ENCODE measurements around the gene LSM11.
A peak's percentile ranks its signal among the peaks of the same experiment; 100 is the strongest.
"Not testable (repeated sequence)": the region's sequence is repeated elsewhere in the genome, so short reads cannot be mapped to it uniquely, and the experiment has no call there.

LSM11 gene

DNA sequence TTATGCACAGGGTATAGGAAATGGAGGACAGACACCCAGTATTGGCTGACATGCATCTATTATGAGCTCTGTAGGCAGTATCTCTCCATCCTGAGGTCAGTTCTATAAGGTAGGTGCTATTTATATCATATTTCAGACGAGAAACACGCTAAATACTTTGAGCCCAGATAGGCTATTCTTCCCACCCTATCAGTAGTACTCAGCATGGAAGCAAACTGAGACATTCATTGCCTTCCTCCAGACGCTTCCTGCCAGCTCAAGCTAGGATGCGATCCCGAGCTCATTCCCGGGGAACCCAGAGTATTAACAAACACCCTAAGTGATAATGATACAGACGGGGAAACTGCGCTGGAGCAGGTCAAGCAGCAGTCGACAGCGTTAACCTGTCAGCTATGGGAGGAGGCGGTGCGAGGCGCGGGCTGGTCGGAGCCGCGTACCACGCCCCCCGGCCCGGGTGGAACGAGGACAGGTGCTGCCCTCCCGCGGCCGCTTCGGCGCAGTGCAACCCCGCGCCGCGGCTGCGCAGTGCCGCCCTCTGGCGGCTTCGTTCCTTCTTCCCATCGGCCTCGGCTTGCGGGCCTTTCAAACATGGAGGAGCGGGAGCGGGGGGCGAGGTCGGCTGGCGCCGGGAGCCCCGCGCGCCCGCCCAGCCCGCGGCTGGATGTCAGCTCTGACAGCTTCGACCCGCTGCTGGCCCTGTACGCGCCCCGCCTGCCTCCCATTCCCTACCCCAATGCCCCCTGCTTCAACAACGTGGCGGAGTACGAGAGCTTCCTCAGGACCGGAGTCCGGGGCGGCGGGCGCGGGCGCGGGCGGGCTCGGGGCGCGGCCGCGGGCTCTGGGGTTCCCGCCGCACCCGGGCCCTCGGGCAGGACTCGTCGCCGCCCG is at the start of gene LSM11:
LSM11 (plus strand) TSS at position 550 of the 888 bp plus-strand sequence; CDS start at position 589, 39 bp downstream.
- DNase-seq: peak; percentile 69

DNA sequence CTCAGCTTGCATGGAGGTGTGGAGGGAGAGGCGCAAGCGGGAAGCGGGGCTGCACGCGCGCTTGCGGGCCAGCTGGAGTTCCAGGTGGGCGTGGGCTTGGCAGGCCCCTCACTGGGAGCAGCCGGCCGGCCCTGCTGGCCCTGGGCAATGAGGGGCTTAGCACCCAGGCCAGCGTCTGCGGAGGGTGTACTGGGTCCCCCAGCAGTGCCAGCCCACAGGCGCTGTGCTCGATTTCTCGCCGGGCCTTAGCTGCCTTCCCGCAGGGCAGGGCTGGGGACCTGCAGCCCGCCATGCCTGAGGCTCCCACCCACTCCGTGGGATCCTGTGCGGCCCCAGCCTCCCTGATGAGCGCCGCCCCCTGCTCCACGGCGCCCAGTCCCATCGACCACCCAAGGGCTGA is 49.7 kb upstream of the LSM11 start:
- DNase-seq: not testable (repeated sequence)

DNA sequence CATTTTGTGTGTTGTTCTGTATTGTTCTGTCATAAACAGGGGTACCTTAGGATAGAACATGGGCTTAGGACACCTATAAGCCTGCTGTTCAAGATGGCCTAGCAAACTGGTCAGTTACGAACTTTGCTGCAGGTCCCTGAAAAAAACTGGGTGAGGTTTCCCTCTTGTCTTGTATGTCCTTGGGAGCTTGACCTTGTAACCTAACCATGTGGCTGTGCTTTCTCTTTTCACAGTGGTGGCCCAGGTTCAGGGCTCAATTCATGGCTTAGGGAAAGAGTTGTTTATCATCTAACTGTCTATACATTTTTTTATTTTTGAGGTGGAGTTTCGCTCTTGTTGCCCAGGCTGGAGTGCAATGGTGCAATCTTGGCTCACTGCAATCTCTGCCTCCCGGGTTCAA is 47.4 kb upstream of the LSM11 start:
- DNase-seq: not testable (repeated sequence)

DNA sequence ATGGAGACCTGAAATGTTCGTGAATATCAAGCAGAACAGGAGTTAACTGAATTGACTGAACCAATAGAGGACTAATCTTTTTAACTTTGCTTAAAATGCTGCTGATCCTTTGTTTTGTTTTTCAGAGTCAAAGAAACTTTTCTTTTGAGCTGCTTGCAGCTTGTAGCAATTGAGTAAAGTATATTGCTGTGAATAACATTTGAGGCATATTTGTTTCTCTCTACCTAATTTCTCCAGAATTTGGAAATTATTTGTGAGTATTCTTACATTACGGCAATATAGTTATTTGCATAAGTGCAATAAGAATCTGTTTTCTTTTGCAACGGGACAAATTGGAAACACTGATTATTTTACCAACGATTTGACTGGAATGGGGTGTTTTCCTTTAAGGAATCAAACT is 44.8 kb upstream of the LSM11 start:
- DNase-seq: not testable (repeated sequence)

DNA sequence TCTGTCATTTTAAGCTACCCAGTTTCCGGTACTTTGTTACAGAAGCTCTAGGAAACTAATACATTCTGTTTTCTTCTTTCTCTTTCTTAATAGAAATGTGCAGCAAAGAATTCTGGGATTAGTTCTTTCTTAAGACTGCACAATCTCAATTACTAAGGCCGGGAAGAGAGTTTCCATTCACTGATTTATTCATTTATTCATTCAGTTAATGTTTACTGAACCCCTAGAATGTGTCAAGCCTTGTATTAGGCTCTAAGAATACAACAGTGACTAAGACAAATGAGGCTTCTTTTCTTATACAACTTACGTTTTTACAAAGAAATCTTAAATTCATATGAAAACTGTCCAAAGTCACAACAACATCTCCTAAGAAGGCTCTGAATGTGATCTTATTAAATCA is 39.8 kb upstream of the LSM11 start:
- DNase-seq: no peak

DNA sequence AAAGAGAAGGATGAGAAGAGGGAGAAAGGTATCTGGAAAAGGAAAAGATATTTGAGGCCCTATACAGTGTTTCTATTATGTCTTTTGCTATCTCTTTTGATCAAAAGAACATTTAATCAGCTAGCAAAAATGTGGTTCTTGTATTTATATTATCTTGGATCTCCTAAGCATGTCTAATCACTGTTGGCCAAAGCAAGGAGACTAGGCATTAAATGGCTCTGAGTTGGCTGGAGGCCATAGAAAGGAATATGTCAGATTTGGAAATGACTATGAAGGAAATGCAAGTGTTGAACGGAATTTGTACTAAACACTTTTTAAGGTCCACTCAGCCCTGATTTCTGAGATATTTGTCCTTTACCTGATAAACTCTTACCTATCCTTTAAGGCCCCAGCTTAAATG is 34.6 kb upstream of the LSM11 start:
- no peak for DNase-seq

DNA sequence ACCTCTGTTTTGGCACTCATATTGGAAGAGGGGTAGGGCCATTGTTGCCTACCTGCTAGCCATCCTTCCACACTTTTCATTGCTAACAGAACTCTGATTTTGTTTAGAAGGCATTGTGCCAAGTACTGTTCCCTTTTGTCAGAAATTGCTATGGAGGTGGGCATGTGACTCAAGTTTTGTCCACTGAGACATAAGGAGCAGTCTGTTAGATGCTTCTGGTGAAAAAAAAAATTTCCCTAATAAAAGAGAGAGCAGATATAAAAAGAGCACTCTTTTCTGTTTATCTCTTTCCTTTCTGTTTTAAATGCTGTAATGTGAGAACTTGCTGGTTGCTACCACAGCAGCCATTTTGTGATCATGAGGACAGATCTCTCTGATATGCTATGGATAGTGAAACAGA is 34.2 kb upstream of the LSM11 start:
- DNase-seq: no peak

DNA sequence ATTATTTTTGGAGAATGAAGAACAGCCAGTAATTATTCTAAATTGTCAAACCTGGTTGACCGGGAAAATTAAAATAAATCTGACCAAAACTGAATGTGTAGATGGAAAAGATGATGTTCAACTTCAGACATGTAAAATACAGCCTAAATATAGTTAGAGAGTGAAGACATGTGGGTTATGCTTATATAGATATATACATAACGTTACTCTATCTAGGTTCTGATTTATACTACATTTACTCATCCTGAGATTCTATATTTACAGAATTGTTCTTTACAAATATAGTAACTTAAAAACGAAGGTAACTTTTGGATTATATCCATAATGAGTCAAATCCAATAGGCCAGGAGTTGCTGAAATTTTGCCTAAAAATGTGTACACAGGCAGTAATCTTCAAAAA is 33.1 kb upstream of the LSM11 start:
- DNase-seq: no peak

DNA sequence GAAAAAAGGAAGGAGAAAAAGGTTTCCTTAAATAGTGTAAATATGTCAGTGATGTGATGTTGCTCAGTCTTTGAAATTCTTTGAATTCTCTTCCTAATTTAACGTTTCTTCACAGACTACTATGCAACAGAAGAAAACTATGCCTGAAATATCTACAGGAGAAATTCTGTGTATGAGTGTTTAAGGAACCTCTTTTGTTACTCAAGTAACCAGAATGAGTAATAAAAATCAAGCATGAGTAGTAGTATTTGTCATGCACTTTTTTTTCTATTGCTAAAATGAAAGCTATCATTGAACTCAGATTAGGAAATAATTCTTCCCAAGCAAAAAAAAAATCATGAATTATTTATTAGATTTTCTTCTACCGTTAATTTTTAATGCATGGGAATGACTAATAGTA is 32.6 kb upstream of the LSM11 start:
- no peak for DNase-seq

DNA sequence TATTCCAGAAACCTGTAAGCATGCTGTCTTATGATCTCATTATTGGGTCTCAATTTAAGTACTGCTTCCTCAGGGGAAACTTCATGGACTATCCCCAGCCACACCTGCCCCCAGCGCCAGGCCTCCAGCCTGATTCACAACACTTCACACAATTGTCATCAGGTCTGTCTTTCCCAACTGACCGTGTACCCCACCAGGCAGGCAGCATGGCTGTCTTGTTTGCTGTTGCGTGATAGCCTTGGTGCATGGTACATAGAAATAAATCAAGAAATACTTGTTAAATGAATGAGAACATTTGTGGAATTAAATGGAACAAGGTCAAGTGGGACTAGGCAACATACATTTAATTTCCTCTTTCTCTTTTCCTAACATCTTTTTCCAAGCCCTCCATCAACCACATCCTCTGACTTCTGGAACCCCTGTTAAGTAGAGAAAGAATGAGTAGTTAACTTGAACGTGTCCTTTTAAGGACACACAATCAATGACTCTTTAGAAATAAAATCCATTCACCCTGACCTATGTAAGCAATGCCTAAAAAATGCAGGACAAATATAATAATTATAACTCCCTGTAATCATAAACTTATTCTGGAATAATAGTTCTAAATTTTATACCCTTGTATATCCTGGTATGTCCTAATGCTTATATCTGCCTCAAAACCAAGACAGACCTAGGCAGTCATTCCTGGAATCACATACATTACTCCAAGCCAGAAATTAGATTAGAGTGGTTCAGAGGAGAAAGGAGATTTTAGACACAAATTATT is 29.5 kb upstream of the LSM11 start:
- no peak for DNase-seq

DNA sequence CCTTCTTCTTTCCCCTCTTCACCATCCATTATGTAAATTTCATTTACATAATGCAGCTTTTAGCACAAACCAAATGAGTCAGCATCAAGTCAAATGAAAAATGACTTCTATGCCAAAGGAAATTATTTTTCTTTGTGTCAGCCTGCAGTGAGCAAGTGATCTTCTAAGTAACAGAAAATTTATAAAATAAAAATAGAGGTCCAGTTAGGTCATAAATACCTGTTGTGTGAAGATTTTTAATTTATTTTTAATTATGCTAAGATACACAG is 29.0 kb upstream of the LSM11 start:
- no peak for DNase-seq

DNA sequence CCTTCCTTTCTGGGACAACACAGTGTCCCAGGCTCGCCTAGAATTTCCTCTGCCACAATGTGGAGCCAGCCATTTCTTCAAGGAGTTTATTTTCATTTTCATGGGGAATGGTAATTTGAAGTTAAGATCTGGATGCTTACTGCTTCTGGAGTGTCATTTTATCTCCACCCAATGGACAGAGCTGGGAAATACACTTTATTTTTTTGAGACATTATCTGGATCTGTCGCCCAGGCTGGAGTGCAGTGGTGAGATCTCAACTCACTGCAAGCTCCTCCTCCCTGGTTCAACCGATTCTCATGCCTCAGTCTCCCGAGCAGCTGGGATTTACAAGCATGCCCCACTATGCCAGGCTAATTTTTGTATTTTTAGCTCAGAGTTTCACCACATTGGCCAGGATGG is 25.0 kb upstream of the LSM11 start:
- DNase-seq: no peak

DNA sequence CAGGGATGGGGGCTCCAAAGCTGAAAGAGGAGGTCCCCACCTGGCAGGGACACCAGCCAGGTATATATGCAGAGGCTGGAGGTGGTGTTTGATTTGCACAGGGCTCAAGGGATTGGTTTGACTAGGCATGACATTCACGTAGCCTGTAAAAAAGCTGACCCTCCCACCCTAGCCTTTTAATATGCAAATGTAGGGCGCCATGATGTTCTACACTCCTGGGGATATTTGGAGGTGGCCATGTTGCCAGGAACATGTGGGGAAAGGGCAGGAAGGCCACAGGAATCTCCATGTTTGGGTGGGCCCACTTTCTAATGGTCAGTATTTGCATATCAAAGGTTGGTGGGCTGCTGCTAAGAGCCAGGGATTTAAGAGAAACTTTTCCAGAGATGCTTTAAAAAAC is 24.3 kb upstream of the LSM11 start:
- DNase-seq: no peak

DNA sequence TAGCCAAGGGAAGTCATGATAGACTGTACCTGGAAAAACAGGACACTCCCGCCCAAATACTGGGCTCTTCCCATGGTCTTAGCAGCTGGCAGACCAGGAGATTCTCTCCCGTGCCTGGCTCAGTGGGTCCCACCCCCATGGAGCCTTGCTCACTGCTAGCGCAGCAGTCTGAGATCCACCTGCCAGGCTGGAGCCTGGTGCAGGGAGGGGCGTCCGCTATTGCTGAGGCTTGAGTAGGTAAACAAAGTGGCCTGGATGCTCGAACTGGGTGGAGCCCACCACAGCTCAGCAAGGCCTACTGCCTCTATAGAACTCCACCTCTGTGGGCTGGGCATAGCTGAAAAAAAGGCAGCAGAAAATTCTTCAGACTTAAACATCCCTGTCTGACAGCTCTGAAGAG is 22.4 kb upstream of the LSM11 start:
- no peak for DNase-seq

DNA sequence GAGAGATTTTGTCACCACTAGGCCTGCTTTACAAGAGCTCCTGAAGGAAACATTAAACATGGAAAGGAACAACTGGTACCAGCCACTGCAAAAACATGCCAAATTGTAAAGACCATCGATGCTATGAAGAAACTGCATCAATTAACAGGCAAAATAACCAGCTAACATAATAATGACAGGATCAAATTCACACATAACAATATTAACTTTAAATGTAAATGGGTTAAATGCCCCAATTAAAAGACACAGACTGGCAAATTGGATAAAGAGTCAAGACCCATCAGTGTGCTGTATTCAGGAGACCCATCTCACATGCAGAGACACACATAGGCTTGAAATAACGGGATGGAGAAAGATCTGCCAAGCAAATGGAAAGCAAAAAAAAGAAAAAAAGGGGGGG is 20.6 kb upstream of the LSM11 start:
- not testable (repeated sequence) for DNase-seq

DNA sequence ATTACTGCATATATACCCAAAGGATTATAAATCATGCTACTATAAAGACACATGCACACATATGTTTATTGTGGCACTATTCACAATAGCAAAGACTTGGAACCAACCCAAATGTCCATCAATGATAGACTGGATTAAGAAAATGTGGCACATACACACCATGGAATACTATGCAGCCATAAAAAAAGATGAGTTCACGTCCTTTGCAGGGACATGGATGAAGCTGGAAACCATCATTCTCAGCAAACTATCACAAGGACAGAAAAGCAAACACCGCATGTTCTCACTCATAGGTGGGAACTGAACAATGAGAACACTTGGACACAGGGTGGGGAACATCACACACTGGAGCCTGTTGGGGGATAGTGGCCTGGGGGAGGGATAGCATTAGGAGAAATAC is 16.9 kb upstream of the LSM11 start:
- not testable (repeated sequence) for DNase-seq

DNA sequence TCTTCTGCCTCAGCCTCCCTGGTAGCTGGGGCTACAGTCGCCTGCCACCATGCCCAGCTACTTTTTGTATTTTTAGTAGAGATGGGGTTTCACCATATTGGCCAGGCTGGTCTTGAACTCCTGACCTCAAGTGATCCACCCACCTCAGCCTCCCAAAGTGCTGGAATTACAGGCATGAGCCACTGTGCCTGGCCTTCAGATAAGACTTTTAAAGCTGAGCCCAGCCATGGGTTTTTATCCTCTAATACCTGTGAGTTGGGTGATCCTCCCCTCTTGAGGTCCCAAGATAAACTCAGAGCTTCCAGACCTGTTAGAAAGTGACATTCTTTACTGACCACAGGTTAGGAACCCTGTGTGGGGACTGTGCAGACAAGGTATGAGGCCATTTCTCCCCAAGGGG is 15.7 kb upstream of the LSM11 start:
- DNase-seq: not testable (repeated sequence)

DNA sequence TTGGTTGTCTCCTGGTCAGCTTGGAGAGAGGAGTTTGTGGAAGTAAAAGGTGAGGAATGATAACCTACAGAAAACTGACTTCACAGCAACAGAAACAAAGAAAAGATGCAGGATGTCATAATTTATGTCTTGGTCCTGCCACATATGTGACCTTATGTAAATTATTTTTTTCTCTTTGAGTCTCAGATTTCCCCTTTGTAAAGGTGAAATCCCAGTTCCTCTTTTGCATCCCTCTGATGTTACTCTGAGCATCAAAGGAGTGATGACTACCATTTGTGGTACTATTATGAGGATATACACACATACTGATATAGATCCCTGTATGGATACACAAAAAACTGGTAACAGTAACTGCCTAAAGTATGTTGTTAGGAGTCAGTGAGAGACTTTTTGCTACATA is 13.7 kb upstream of the LSM11 start:
- no peak for DNase-seq

DNA sequence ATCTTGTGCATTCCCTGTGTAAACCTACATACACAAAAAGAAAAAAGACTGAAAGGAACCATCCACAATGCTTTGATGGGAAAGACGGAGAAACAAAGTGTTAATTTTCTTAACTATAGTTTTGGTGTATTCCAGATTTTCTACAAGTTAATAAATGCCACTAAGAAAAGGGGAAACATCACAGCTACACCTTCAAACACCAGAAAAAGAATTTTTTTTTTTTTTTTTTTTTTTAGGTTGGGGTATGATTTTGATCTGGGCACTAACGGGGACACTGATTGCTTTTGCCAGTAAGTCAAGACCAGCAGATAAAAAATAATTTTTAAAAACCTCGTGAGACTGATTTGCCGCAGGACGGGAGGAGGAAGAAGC is 12.6 kb upstream of the LSM11 start:
- DNase-seq: no peak

DNA sequence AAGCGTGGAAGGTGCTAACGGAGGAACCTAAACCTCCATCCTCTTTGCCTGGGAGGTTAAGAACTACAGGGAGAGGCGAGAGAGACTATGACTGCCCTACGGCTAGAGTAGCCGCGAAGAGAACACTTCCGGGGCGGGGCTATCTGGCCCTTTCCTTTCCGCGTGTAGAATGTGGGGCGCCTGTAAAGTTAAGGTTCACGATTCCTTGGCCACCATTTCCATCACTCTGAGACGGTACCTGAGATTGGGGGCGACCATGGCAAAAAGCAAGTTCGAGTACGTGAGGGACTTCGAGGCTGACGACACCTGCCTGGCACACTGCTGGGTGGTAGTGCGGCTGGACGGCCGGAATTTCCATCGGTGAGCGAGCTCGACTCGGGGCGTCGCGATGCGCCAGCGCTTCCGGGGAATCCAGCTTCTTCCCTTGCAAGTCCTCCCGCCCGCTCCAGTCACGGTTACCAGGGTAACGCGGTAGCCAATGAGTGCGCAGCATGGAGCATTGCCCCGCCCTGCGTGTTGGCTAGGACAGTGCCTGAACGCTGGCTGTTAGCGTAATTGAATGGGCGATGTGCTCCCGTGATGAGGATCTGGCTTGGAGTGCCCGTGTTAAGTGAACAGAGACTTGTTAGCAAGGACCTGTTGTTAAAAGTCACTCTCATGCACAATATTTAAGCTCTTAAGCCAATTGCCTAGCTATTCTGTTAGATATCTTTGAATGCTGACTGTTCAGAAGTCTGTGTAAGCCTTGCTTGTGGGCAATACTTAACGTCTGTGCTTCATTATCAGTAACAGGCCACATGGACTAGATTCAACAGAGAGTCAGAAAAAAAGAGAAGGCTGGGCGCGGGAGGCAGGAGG is 12.0 kb upstream of the LSM11 start, which contains the start of gene THG1L:
THG1L (plus strand) TSS at position 149 of the 858 bp plus-strand sequence; CDS start at position 170, 21 bp downstream.
- peak; percentile 72 for DNase-seq

DNA sequence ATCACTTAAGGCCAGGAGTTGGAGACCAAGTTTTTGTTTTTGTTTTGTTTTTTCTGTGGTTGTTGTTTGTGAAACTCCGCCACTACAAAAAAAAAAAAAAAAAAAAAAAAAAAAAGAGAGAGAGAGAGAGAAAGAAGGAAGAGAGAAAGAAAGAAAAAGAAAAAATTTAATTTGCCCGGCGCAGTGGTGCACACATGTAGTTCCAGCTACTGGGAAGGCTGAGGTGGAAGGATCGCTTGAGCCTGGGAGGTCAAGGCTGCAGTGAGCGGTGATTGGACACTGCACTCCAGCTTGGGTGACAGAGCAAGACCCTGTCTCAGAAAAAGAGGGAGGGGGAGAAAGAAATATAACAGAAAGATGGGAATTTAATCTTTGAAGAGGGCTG is 11.4 kb upstream of the LSM11 start:
- DNase-seq: no peak

DNA sequence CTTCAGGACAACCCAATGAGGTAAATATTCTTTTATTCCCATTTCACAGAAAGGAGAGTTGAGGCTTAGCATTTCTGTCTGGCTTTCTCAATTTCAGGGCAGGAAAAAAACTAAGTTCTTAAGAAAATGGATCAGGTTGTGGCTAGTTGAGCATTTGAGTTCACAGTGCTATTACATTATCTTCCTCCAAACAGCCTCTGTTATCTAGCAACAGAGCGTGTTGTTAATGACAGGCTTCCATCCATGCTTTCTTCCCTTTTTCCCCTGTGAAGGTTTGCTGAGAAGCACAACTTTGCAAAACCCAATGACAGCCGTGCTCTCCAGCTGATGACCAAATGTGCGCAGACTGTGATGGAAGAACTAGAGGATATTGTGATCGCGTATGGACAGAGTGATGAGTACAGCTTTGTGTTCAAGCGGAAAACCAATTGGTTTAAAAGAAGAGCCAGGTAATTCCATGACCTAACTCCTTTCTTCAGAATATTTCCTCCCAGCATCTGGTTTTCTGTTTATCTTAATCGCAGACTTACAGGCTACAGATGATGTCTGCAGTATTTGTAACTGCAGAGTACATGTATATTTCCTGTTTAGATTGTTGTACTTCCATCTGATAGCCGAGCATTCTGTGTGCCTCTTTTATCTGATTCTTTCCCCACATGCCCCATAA is 10.8 kb upstream of the LSM11 start:
- DNase-seq: no peak

DNA sequence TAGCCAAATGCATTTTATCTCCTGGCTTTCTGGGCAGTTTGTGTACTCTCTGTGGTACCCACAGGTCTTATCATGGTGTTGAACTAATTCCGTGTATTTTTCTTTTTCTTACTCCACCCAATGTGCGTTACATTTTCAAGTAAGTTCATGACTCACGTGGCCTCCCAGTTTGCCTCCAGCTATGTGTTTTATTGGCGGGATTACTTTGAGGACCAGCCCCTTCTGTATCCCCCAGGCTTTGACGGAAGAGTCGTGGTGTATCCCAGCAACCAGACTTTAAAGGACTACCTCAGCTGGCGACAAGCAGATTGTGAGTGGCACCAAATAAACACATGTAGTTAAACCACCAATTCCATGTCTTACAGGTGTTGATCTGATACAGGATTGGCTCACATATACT is 9.1 kb upstream of the LSM11 start:
- DNase-seq: no peak

Data from NCI-H2081 treated with DMSO at 0.1 percent for 48 hours (cell line).